ENCODE results near the gene ATF7IP.

The ATF7IP gene

DNA sequence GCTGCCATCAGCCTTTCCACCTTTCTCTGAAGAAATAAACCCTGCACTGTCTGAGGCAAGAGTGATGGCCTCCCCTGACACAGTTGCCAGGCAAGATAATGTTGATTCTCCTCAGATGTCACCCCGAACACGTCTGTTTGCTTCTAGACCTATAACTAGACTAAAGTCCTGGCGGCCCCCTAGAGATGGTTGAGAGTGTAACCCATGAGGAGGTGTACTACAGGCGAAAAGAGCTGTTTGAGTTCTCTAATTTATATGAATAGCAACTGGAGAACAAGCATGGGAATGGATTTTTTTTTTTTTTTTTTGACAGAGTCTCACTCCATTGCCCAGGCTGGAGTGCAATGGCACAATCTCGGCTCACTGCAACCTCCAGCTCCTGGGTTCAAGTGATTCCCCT is 33.0 kb upstream of the ATF7IP start:
- TF ChIP-seq, protein P1, sequence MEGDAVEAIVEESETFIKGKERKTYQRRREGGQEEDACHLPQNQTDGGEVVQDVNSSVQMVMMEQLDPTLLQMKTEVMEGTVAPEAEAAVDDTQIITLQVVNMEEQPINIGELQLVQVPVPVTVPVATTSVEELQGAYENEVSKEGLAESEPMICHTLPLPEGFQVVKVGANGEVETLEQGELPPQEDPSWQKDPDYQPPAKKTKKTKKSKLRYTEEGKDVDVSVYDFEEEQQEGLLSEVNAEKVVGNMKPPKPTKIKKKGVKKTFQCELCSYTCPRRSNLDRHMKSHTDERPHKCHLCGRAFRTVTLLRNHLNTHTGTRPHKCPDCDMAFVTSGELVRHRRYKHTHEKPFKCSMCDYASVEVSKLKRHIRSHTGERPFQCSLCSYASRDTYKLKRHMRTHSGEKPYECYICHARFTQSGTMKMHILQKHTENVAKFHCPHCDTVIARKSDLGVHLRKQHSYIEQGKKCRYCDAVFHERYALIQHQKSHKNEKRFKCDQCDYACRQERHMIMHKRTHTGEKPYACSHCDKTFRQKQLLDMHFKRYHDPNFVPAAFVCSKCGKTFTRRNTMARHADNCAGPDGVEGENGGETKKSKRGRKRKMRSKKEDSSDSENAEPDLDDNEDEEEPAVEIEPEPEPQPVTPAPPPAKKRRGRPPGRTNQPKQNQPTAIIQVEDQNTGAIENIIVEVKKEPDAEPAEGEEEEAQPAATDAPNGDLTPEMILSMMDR (IDR thresholded peaks at IDR 0.05) = no peak

DNA sequence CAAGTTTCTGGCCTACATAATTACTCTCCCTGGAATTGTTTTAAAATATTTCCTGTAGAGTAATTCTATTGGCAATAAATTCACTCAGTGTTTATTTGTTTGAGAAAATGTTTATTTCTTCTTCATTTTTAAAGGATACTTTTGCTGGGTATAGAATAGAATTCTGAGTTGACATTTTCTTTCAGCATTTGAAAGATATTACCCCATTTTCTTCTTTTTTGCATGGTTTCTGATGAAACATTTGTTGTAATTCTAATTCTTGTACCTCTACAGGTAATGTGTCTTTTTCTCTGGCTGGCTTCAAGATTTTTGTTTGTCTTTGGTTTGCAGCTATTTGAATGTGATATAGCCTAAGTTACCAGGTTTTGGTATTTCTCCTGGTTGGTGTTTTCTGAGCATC is 25.1 kb upstream of the ATF7IP start:
- TF ChIP-seq, protein P1 (IDR thresholded peaks at IDR 0.05) = no peak

DNA sequence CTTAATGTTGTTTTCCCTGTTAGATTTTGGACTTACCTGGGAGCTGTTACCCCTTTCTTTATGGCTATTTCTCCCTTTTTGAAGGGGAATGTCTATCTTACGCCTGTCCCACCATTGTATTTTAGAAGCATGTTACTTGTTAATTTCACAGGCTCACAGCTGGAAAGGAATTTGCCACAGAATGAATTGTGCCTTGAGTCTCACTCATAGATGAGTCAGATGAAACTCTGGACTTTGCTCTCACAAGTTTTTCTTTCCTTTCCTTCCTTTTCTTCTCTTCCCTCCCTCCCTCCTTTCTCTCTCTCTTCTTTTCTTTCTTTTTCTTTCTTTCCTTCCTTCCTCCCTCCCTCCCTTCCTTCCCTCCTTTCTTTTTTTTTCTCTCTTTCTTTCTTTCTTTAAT is 9.3 kb upstream of the ATF7IP start:
- TF ChIP-seq, protein P1 (IDR thresholded peaks at IDR 0.05) = no peak

DNA sequence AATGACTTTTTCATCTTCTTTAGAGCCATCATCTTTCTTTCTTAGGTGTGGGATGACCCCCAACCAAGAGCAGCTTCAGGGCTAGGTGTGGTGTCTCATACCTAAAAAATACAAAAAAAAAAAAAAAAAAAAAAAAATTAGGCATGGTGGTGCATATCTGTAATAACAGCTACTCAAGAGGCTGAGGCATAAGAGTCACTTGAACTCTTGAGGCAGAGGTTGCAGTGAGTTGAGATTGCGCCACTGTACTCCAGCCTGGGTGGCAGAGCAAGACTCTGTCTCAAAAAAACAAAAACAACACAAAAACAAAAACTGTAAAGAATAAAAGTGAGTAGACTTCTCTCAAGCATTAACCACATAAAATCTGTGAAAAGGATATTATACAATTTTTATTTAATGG is 8.0 kb upstream of the ATF7IP start:
- TF ChIP-seq, protein P1 (IDR thresholded peaks at IDR 0.05) = no peak

DNA sequence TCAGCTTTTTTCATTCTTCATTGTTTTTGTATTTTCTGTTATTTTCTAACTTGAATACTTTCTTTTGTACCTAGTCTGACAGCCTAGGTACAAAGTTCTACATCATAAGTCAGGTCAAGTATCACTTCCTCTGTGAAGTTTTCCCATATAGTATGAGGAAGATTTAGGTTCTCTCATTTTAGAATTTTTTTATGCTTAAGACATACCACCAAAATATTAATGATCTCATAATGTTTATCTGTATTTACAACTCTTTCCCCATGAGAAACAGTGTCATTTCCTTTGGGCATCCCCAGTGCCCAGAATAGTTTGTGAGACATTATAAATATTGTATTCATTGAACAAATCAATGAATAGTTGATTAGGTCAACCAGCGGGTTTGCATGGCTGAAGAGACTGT is 3.1 kb upstream of the ATF7IP start:
- TF ChIP-seq, protein P1 (IDR thresholded peaks at IDR 0.05) = no peak

DNA sequence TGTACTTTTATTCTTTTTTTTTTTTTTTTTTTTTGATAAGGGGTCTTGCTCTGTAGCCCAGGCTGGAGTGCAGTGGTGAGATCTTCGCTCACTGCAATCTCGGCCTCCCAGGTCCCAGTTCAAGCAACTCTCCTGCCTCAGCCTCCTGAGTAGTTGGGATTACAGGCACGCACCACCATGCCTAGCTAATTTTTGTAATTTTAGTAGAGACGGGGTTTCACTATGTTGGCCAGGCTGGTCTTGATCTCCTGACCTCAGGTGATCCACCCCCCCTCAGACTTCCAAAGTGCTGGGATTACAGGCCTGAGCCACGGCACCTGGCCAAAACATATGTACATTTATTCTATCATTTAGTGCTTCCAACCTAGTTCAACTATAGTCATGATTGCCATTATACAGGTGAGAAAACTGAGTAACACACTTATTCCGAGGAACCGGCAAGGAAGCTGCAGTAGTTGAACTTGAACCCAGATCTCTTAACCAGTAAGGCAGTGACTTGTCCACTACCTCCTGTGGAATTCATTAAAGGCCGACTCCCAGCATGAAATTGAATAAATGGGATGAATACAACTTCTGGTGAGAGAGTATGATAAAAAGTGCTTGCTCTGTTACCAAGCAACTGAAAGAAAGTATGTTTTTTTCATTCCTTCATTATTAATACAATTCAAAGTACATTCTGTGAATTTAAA is 755 bp upstream of the ATF7IP start:
- TF ChIP-seq, protein P1 (IDR thresholded peaks at IDR 0.05) = no peak

DNA sequence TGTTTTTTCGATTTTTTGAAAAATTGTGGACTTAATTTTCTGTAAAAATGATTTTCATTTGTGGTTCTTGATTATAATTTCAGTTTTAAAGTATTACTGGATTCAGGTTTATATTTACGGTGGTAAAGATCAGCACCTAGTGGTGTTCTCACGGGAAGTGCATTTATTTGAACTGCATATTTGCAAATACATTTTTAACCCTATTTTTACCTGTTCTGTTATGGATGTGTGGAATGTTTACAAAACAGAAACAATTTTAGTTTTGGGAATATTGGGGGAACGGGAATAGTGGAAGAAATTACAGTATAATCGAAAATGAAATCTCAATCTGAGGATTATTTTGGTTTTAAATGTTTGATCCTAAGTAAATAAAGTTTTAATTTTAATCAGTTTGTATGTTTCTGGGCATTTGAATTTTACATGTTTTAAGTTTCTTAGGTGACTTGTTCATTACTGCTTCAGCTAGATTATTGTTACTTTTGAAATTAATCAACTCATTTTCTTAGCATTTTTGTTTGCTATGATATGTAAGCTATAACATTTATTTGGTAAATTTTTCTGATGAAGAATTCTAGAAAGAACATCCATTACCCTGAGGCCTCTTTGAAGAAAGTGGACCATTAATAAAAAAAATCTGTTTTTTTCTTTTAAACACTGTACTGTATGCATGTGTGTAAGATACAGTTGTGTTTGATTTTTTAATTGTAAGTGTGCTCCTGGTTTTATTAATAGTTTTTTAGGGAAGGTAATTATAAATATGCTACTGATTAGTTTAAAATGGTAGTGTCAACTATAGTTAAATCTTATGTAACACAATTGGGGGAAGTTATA is 942 bp downstream of the ATF7IP start:
- TF ChIP-seq, protein P1 (IDR thresholded peaks at IDR 0.05) = peak; percentile 50
